SK-N-SH (cell line): ENCODE measurements around the gene TSSK6. TPM values are rescaled to one million over a fixed set of nuclear protein-coding genes. Genes with fewer than 3 reads are reported as not detected.

Experiments used
- CTCF ChIA-PET: fragments of 300-600, 350-600 bp; formaldehyde crosslinking; extraction: SDS; loops from one replicate; lab custom pipeline; 2021; lab: Yijun Ruan, JAX
- POLR2A ChIA-PET: fragments of 350-600 bp; sonication (Branson Sonifier 250); formaldehyde crosslinking; extraction: SDS; loops from one replicate; lab custom pipeline; 2020; ENCODE audit warnings: antibody characterized with exemption, inconsistent platforms; lab: Yijun Ruan, JAX
- DNase-seq: peaks from one replicate; pipeline ENCODE4 v3.0.0; 2012
- H2AFZ ChIP-seq: fragments of 200-600 bp; sonication (generic); 2 replicates; pipeline ENCODE4 v1.8.1; 2016; ENCODE audit warnings: antibody characterized with exemption, mild to moderate bottlenecking, low read depth
- H3F3A ChIP-seq: fragments of 200-600 bp; sonication (generic); replicated peaks from 2 replicates; pipeline ENCODE3; 2016; ENCODE audit warnings: antibody characterized with exemption, mild to moderate bottlenecking; ENCODE audit not compliant: insufficient read depth
- H3K27ac ChIP-seq, 2 experiments: fragments of 200-500 bp in 1 of 2; fragments of 200-600 bp in 1 of 2; sonication (Bioruptor generic) in 1 of 2; sonication (generic), shearing (Covaris generic) in 1 of 2; 2 replicates each; pipeline versions ENCODE4 v1.5.1 to v1.6.1; 2014 to 2016; ENCODE audit warnings: low read depth in 2 of 2, inconsistent platforms in 1 of 2, low read length in 1 of 2, mild to moderate bottlenecking in 1 of 2, mixed read lengths in 1 of 2
- H3K27me3 ChIP-seq: fragments of 200-600 bp; sonication (generic), shearing (Covaris generic); 2 replicates; pipeline ENCODE4 v1.6.1; 2016; ENCODE audit warnings: mixed run types; ENCODE audit not compliant: insufficient read depth
- H3K36me3 ChIP-seq, 2 experiments: fragments of 200-500 bp in 1 of 2; fragments of 200-600 bp in 1 of 2; sonication (Bioruptor generic) in 1 of 2; sonication (generic) in 1 of 2; replicated peaks in 1 of 2; 2 replicates each; pipeline versions ENCODE3 to v1.5.1; 2014 to 2016; ENCODE audit warnings: low read length in 1 of 2, mild to moderate bottlenecking in 1 of 2; ENCODE audit not compliant: insufficient read depth in 2 of 2, control insufficient read depth in 1 of 2
- H3K4me1 ChIP-seq, 2 experiments: fragments of 200-500 bp in 1 of 2; fragments of 200-600 bp in 1 of 2; sonication (Bioruptor generic) in 1 of 2; sonication (generic), shearing (Covaris generic) in 1 of 2; 2 replicates each; pipeline versions ENCODE4 v1.5.1 to v1.6.1; 2014 to 2016; ENCODE audit warnings: low read depth in 1 of 2, low read length in 1 of 2, mixed run types in 1 of 2; ENCODE audit not compliant: insufficient read depth in 2 of 2, control insufficient read depth in 1 of 2
- H3K4me2 ChIP-seq: fragments of 200-600 bp; sonication (generic), shearing (Covaris generic); 2 replicates; pipeline ENCODE4 v1.6.1; 2017; ENCODE audit warnings: mixed run types
- H3K4me3 ChIP-seq, 2 experiments: fragments of 200-500 bp in 1 of 2; fragments of 200-600 bp in 1 of 2; sonication (Bioruptor generic) in 1 of 2; sonication (generic), shearing (Covaris generic) in 1 of 2; 2 replicates each; pipeline versions ENCODE4 v1.5.1 to v1.8.1; 2014 to 2016; ENCODE audit warnings: low read depth in 2 of 2, inconsistent platforms in 1 of 2, low read length in 1 of 2, mild to moderate bottlenecking in 1 of 2, mixed read lengths in 1 of 2, moderate library complexity in 1 of 2
- H3K79me2 ChIP-seq: fragments of 200-600 bp; sonication (generic); 2 replicates; pipeline ENCODE4 v1.8.1; 2017; ENCODE audit warnings: mild to moderate bottlenecking; ENCODE audit not compliant: insufficient read depth
- H3K9ac ChIP-seq: fragments of 200-600 bp; sonication (generic); 2 replicates; pipeline ENCODE4 v1.6.1; 2017; ENCODE audit warnings: mixed run types
- H3K9me2 ChIP-seq: fragments of 200-600 bp; sonication (generic); 2 replicates; pipeline ENCODE4 v1.6.1; 2017; ENCODE audit warnings: mixed run types
- H3K9me3 ChIP-seq: fragments of 200-600 bp; sonication (generic); 2 replicates; pipeline ENCODE4 v1.6.1; 2017; ENCODE audit warnings: mixed run types, mild to moderate bottlenecking, moderate library complexity
- H4K20me1 ChIP-seq: fragments of 200-600 bp; sonication (generic); 2 replicates; pipeline ENCODE4 v1.6.1; 2017; ENCODE audit warnings: mild to moderate bottlenecking, mixed run types; ENCODE audit not compliant: insufficient read depth
- CTCF ChIP-seq: fragments of 200-600 bp; sonication (generic); IDR thresholded peaks from 2 replicates; pipeline ENCODE4 v1.6.1; 2017; ENCODE audit warnings: antibody characterized with exemption, mild to moderate bottlenecking, moderate library complexity
- ELF1 ChIP-seq: IDR thresholded peaks from 2 replicates; pipeline ENCODE4 v1.4.0; 2012
- EP300 ChIP-seq, 2 experiments: IDR thresholded peaks; 2 replicates each; pipeline versions ENCODE4 v1.4.0 to v1.6.1; 2012; ENCODE audit warnings: borderline replicate concordance in 1 of 2, low read depth in 1 of 2, low read length in 1 of 2
- FOSL2 ChIP-seq: IDR thresholded peaks from 2 replicates; pipeline ENCODE4 v1.4.0; 2012; ENCODE audit warnings: low read depth, mild to moderate bottlenecking, moderate library complexity, borderline replicate concordance
- FOXJ3 ChIP-seq: sonication (generic); formaldehyde crosslinking; IDR thresholded peaks from 2 replicates; pipeline ENCODE4 v1.5.1; 2020; ENCODE audit warnings: mild to moderate bottlenecking, missing genetic modification reagents
- IRF3 ChIP-seq: fragments of 150-350 bp; IDR thresholded peaks from 2 replicates; pipeline ENCODE4 v1.6.1; 2016; ENCODE audit warnings: mild to moderate bottlenecking, low read depth, low read length
- MEF2A ChIP-seq: IDR thresholded peaks from 2 replicates; pipeline ENCODE4 v1.4.0; 2012; ENCODE audit warnings: low read depth, borderline replicate concordance
- MXI1 ChIP-seq: IDR thresholded peaks from 2 replicates; pipeline ENCODE4 v1.6.1; 2012; ENCODE audit warnings: mild to moderate bottlenecking, low read depth, low read length, improper control_type of control experiment
- RCOR1 ChIP-seq: fragments of 150-350 bp; IDR thresholded peaks from 2 replicates; pipeline ENCODE4 v1.6.1; 2017; ENCODE audit warnings: antibody characterized with exemption, low read length
- RFX5 ChIP-seq: IDR thresholded peaks from 2 replicates; pipeline ENCODE4 v1.6.1; 2012; ENCODE audit warnings: mild to moderate bottlenecking, improper control_type of control experiment, low read length
- TCF12 ChIP-seq: IDR thresholded peaks from 2 replicates; pipeline ENCODE4 v1.4.0; 2012
- YY1 ChIP-seq: IDR thresholded peaks from 2 replicates; pipeline ENCODE4 v1.4.0; 2012; ENCODE audit warnings: low read depth, mild to moderate bottlenecking
- WGBS: methylation state at CpG from one replicate; pipeline ENCODE4 v1.1.6; 2017; ENCODE audit warnings: low lambda C conversion rate; 5-methylcytosine and 5-hydroxymethylcytosine counted together
- polyA plus RNA-seq, 3 experiments: library from polyadenylated mRNA; depleted of rRNA; stranded (reverse); fragments of >200 nt; gene quantifications; 2 replicates each; pipeline ENCODE4 v1.2.3, GENCODE V29; 2012
- TF ChIP-seq, protein P1 (sequence below): IDR thresholded peaks from 2 replicates; pipeline ENCODE4 v1.4.0; 2012; ENCODE audit warnings: low read depth, borderline replicate concordance

The TSSK6 gene
- polyA plus RNA-seq, 1 of the 3 experiments (the other 2 are of a cell fraction): 3.1 TPM

GRCh38 chr19:19527674-19528625 is 12.6 kb upstream of the TSSK6 start:
- no peaks in the 10 kb centered on the region for H3K9me3 ChIP-seq
- H3K27me3 ChIP-seq: no peaks in the 10 kb centered on the region
- ChIA-PET POLR2A (interaction anchor here (2.5 kb wide), 1 partner anchor 12 kb away, joined by 15 read pairs; the partner anchor contains the start of genes NDUFA13 and TSSK6), CTCF (interaction anchor here (0.6 to 15.3 kb wide), 6 partner anchors 11 to 124 kb away, joined by 3 to 258 read pairs (median 4); partner anchors contain the start of genes GMIP and NDUFA13)
- H2AFZ ChIP-seq: no peak overlapping the region
- no peak for TF ChIP-seq IRF3
- TF ChIP-seq, protein P1, sequence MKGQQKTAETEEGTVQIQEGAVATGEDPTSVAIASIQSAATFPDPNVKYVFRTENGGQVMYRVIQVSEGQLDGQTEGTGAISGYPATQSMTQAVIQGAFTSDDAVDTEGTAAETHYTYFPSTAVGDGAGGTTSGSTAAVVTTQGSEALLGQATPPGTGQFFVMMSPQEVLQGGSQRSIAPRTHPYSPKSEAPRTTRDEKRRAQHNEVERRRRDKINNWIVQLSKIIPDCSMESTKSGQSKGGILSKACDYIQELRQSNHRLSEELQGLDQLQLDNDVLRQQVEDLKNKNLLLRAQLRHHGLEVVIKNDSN: no peak
- TF ChIP-seq YY1: no peak
- TF ChIP-seq MEF2A: no peak
- no peak for TF ChIP-seq TCF12
- no peak for TF ChIP-seq MXI1
- TF ChIP-seq EP300 (IDR thresholded peaks at IDR 0.05; ENCODE audit: borderline replicate concordance in 1 of 2, low read depth in 1 of 2, low read length in 1 of 2): no peak
- no peak for TF ChIP-seq FOXJ3 (CRISPR knock-in tag)
- TF ChIP-seq CTCF: no peak
- no peak for TF ChIP-seq RCOR1
- no peak for TF ChIP-seq RFX5
- TF ChIP-seq ELF1: no peak
- no peak for TF ChIP-seq FOSL2
- peaks cover 3% of the 10 kb centered on the region for H3F3A ChIP-seq
- H3K4me3 ChIP-seq: no peak overlapping the region
- H3K9me2 ChIP-seq: no peaks in the 10 kb centered on the region
- no peak overlapping the region for H3K4me2 ChIP-seq
- peaks cover 44% of the 10 kb centered on the region for H4K20me1 ChIP-seq
- no peak overlapping the region for H3K9ac ChIP-seq
- no peak for DNase-seq
- H3K79me2 ChIP-seq: peaks cover 28% of the 10 kb centered on the region
- peaks cover 7 to 17% of the 10 kb centered on the region in 2 experiments for H3K36me3 ChIP-seq
- 96% methylated on average over 12 of the region's 27 CpGs for WGBS
- peaks cover 0 to 14% of the 10 kb centered on the region in 2 experiments; a peak in 1 of 4 replicates for H3K4me1 ChIP-seq
- H3K27ac ChIP-seq: no peak overlapping the region
